Ishikawa (cell line): ENCODE results near the gene GGACT.

ENCODE experiments used
- CEBPB ChIP-seq: IDR thresholded peaks from 2 replicates; pipeline ENCODE4 v1.6.1; 2012
- CREB1 ChIP-seq: IDR thresholded peaks from 2 replicates; pipeline ENCODE4 v1.6.1; 2012; ENCODE audit warnings: low read depth
- EGR1 ChIP-seq: IDR thresholded peaks from 2 replicates; pipeline ENCODE4 v1.6.1; 2012
- EP300 ChIP-seq: IDR thresholded peaks from 2 replicates; pipeline ENCODE4 v1.6.1; 2012; ENCODE audit warnings: borderline replicate concordance
- MAX ChIP-seq: IDR thresholded peaks from 2 replicates; pipeline ENCODE4 v1.6.1; 2012
- NFIC ChIP-seq: IDR thresholded peaks from 2 replicates; pipeline ENCODE4 v1.6.1; 2012
- RAD21 ChIP-seq: IDR thresholded peaks from 2 replicates; pipeline ENCODE4 v1.6.1; 2012; ENCODE audit warnings: low read depth
- REST ChIP-seq: IDR thresholded peaks from 2 replicates; pipeline ENCODE4 v1.6.1; 2012; ENCODE audit warnings: low read depth, mild to moderate bottlenecking
- TAF1 ChIP-seq: IDR thresholded peaks from 2 replicates; pipeline ENCODE4 v1.6.1; 2012; ENCODE audit warnings: low read depth, mild to moderate bottlenecking
- TCF12 ChIP-seq: IDR thresholded peaks from 2 replicates; pipeline ENCODE4 v1.6.1; 2012; ENCODE audit warnings: low read depth
- TEAD4 ChIP-seq: IDR thresholded peaks from 2 replicates; pipeline ENCODE4 v1.6.1; 2012

- no peak for TF ChIP-seq MAX
- TF ChIP-seq REST: no peak
- no peak for TF ChIP-seq NFIC
- TF ChIP-seq CREB1: no peak
- no peak for TF ChIP-seq TCF12
- no peak for TF ChIP-seq TEAD4
- no peak for TF ChIP-seq EP300
- TF ChIP-seq CEBPB: no peak
- TF ChIP-seq EGR1: no peak
- TF ChIP-seq RAD21: no peak
- no peak for TF ChIP-seq TAF1
These were observed 24.4 kb upstream of the GGACT start for GRCh38 chr13:100613031-100613430.
